Measurements from ENCODE around the gene TIMM13. TPM values are rescaled to one million over a fixed set of nuclear protein-coding genes. Genes with fewer than 3 reads are reported as not detected.

Gene TIMM13
- total RNA-seq, 1 experiment from 2014 or later: 48.3 TPM

GRCh38 chr19:2454962-2455850 is 27.8 kb upstream of the TIMM13 start:
- DNase-seq (ENCODE audit: low read depth): no peak

- DNase-seq (ENCODE audit: low read depth): no peak
These were observed 27.0 kb upstream of the TIMM13 start for GRCh38 chr19:2454199-2454961.

GRCh38 chr19:2453431-2454025 is 26.1 kb upstream of the TIMM13 start:
- no peak for DNase-seq (ENCODE audit: low read depth)

GRCh38 chr19:2451741-2452140 is 24.4 kb upstream of the TIMM13 start:
- DNase-seq (ENCODE audit: low read depth): no peak

GRCh38 chr19:2451138-2451537 is 23.8 kb upstream of the TIMM13 start:
- DNase-seq (ENCODE audit: low read depth): no peak

GRCh38 chr19:2449019-2449418 is 21.6 kb upstream of the TIMM13 start:
- no peak for DNase-seq (ENCODE audit: low read depth)

- no peak for DNase-seq (ENCODE audit: low read depth)
These were observed 19.0 kb upstream of the TIMM13 start for GRCh38 chr19:2446381-2446780.

GRCh38 chr19:2444251-2445002 is 17.0 kb upstream of the TIMM13 start:
- no peak for DNase-seq (ENCODE audit: low read depth)

- DNase-seq (ENCODE audit: low read depth): no peak
These were observed 16.4 kb upstream of the TIMM13 start for GRCh38 chr19:2443785-2444182.

GRCh38 chr19:2443116-2443784 is 15.9 kb upstream of the TIMM13 start:
- no peak for DNase-seq (ENCODE audit: low read depth)

GRCh38 chr19:2441096-2441752 is 13.8 kb upstream of the TIMM13 start:
- DNase-seq (ENCODE audit: low read depth): no peak

- no peak for DNase-seq (ENCODE audit: low read depth)
These were observed 13.1 kb upstream of the TIMM13 start for GRCh38 chr19:2440515-2440914.

- no peak for DNase-seq (ENCODE audit: low read depth)
These were observed 10.8 kb upstream of the TIMM13 start for GRCh38 chr19:2438178-2438577.

GRCh38 chr19:2436926-2437325 is 9.5 kb upstream of the TIMM13 start:
- DNase-seq (ENCODE audit: low read depth): no peak

- no peak for DNase-seq (ENCODE audit: low read depth)
These were observed 9.0 kb upstream of the TIMM13 start for GRCh38 chr19:2436384-2436783.

- DNase-seq (ENCODE audit: low read depth): no peak
These were observed 7.4 kb upstream of the TIMM13 start for GRCh38 chr19:2434721-2435265.

GRCh38 chr19:2434267-2434666 is 6.9 kb upstream of the TIMM13 start:
- DNase-seq (ENCODE audit: low read depth): no peak

GRCh38 chr19:2433854-2434253 is 6.5 kb upstream of the TIMM13 start:
- DNase-seq (ENCODE audit: low read depth): no peak

- no peak for DNase-seq (ENCODE audit: low read depth)
These were observed 4.9 kb upstream of the TIMM13 start for GRCh38 chr19:2432131-2432848.

Measured in M059J (cell line).